GM13977 (cell line): ENCODE results near the gene CCNY.

Experiments
- DNase-seq: peaks from one replicate; pipeline ENCODE4 v3.0.0; 2012; ENCODE audit warnings: low spot score
- in situ Hi-C: fragments of 300-500 bp; cut with MboI; formaldehyde crosslinking; loops from one replicate; pipeline ENCODE4 v1.12.0; 2022; ENCODE audit warnings: low sequenced_read_pairs, low pct_unique_long_range_greater_than_20kb, mixed read lengths, inconsistent platforms; ENCODE audit not compliant: unreplicated experiment
- TF ChIP-seq, protein P1 (sequence below): IDR thresholded peaks from 2 replicates; pipeline ENCODE4 v1.5.1; 2012; ENCODE audit warnings: mild to moderate bottlenecking, control low read depth; ENCODE audit not compliant: insufficient read depth; ENCODE audit errors: extremely low read depth, missing control alignments

The CCNY gene

DNA sequence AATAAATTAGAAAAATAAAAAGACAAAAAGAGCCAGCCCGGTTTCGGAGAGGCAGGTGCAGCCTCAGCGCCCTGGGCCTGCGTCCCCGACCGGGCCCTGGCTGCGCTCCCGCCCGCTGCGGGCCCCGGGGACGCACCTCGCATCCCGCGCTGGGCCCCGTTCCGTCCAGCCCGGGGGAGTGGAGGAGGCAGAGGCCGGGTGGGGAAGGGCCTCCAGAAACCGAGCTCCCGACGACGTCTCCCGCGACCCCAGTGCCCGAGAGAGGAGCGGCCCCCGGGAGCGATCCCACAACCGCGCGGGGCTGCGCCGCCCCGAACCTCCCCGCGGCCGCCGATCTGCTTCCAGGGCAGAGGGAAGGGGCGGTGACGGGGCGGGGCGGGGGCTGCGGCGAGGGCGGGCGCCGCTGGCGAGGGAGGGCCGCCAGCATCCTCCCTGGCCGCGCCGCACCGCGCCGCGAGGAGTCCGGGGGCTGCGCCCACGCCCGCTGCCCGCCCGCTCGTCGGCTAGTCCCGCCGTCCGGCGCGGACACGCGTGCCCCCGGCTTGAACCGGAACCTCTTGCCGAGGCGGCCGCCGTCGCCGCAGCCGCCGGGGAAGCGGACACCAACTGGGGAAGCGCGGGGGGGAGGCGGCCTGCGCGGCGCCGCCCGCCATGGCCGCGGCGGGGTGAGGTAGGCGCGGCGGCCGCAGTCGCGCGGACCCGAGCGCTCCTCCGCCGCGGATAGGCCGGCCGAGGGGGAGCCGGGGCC is at the start of gene CCNY:
TSS of gene CCNY (plus strand) at position 426 of the 748 bp plus-strand sequence. CDS start 545 bp downstream, outside the sequence.
- DNase-seq = peak; percentile 89

GRCh38 chr10:35289198-35289597 is 47.1 kb upstream of the CCNY start:
- in situ Hi-C loops = no loop called here
- TF ChIP-seq, protein P1, sequence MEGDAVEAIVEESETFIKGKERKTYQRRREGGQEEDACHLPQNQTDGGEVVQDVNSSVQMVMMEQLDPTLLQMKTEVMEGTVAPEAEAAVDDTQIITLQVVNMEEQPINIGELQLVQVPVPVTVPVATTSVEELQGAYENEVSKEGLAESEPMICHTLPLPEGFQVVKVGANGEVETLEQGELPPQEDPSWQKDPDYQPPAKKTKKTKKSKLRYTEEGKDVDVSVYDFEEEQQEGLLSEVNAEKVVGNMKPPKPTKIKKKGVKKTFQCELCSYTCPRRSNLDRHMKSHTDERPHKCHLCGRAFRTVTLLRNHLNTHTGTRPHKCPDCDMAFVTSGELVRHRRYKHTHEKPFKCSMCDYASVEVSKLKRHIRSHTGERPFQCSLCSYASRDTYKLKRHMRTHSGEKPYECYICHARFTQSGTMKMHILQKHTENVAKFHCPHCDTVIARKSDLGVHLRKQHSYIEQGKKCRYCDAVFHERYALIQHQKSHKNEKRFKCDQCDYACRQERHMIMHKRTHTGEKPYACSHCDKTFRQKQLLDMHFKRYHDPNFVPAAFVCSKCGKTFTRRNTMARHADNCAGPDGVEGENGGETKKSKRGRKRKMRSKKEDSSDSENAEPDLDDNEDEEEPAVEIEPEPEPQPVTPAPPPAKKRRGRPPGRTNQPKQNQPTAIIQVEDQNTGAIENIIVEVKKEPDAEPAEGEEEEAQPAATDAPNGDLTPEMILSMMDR = no peak
- DNase-seq = no peak

More for the DNA sequence above, at the start of gene CCNY:
- in situ Hi-C loops = no loop called here
- TF ChIP-seq, protein P1 = no peak

- no peak for DNase-seq
- in situ Hi-C loops = no loop called here
- TF ChIP-seq, protein P1 = no peak
These were observed 41.8 kb upstream of the CCNY start for GRCh38 chr10:35294506-35294905.

DNA sequence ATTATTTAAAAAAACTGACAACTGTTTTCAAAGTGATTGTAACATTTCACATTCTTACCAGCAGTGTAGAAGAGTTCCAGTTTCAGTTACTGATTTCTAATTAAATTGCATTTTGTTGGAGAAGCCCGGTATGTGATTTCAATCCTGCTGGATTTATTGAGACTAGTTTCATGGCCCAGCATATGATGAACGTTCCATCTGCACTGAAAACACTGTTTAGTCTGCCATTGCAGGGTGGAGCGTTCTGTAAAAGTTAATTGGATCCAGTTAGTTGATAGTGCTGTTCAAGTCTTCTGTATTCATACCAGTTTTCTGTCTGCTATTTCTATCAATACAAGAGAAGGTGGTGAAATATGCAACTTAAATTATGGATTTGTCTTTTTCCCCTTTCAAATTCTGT is 37.3 kb upstream of the CCNY start:
- TF ChIP-seq, protein P1 = no peak
- no peak for DNase-seq
- in situ Hi-C loops = no loop called here

DNA sequence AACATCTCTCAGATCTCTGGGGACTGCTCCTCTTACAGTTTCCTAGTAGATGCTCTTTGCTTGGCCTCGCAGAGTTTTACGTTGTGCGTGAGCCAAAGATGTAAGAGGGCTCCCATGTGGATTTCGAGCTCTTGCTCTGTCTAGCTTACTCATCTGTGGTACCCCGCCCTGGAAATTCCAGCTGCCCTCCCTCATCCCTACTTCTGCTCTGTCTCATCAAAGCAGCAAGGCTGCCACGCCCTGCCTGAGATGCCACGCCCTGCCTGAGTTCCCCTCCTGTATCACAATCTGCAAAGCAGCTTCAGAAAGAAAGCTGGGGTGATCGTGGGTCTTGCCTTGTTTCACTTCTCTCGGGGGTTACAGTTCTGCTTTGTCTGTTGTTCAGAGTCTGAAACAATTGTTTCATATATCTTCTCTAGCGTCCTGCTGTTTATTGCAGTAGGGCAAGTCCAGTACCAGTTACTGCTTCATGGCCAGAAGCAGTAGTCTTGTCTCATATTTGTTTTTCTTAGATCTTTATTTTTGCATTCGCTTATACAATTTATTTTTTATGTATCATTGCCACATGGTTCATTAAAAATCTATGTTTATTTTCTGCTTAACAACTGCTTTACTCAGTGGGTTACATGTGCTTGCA is 36.1 kb upstream of the CCNY start:
- in situ Hi-C loops = no loop called here
- TF ChIP-seq, protein P1 = no peak
- peak; percentile 37 for DNase-seq

DNA sequence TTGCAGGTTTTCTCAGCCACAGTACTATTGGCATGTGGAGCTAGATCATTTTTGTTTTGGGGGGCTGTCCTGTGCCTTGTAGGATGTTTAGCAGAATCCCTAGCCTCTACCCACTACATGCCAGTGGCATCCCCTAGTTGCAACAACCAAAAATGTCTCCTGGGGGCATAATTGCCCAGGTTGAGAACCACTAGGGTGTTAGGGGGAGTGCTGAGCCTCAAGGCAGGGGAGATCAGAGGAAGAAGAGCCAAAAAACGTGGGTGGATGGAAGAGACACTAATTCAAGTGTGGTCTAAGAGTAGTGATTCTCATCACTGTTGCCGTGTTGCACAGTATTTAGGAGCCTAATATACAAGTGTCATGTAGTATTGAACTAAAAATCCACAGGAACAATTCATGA is 31.7 kb upstream of the CCNY start:
- in situ Hi-C loops = no loop called here
- DNase-seq = no peak
- TF ChIP-seq, protein P1 = no peak
